Activated T-cell treated with anti-CD3 and anti-CD28 coated beads for 1 hour (primary cell): ENCODE measurements around the gene OR13D1.
"Not testable (repeated sequence)": the region's sequence is repeated elsewhere in the genome, so short reads cannot be mapped to it uniquely, and the experiment has no call there.

Experiments
- DNase-seq: peaks from one replicate; pipeline ENCODE4 v3.0.0-alpha.2; 2020; ENCODE audit warnings: low read depth

The OR13D1 gene

GRCh38 chr9:104694218-104694617 lies at the start of gene OR13D1:
OR13D1 (plus strand) TSS chr9:104694518; CDS start chr9:104694518, 0 bp downstream.
- DNase-seq: no peak

- no peak for DNase-seq
Measured at GRCh38 chr9:104658496-104659195, 35.7 kb upstream of the OR13D1 start.

- no peak for DNase-seq
Measured at GRCh38 chr9:104675611-104676010, 18.7 kb upstream of the OR13D1 start.

- DNase-seq: no peak
Measured at GRCh38 chr9:104682642-104683041, 11.7 kb upstream of the OR13D1 start.

- no peak for DNase-seq
Measured at GRCh38 chr9:104686081-104686480, 8.2 kb upstream of the OR13D1 start.

GRCh38 chr9:104700306-104700705 lies 6.0 kb downstream of the OR13D1 start:
- DNase-seq: no peak

GRCh38 chr9:104708737-104709136 lies 14.4 kb downstream of the OR13D1 start:
- not testable (repeated sequence) for DNase-seq

- no peak for DNase-seq
Measured at GRCh38 chr9:104711604-104712003, 17.3 kb downstream of the OR13D1 start.

- DNase-seq: no peak
Measured at GRCh38 chr9:104725014-104725413, 30.7 kb downstream of the OR13D1 start.

- no peak for DNase-seq
Measured at GRCh38 chr9:104738452-104738851, 44.1 kb downstream of the OR13D1 start.

GRCh38 chr9:104740621-104741020 lies 46.3 kb downstream of the OR13D1 start:
- DNase-seq: no peak

- no peak for DNase-seq
Measured at GRCh38 chr9:104743376-104743985, 49.2 kb downstream of the OR13D1 start.
